HG03565 (cell line): ENCODE data around the gene BDH2.
A peak's percentile ranks its signal among the peaks of the same experiment; 100 is the strongest.

ENCODE experiments used
- ATAC-seq: cut with Tn5 transposase; IDR thresholded peaks from one replicate; pipeline ENCODE4 v1.9.1; 2021; ENCODE audit warnings: mild to moderate bottlenecking, moderate library complexity; ENCODE audit not compliant: unreplicated experiment

The BDH2 gene

GRCh38 chr4:103099691-103100392, at the start of gene BDH2:
Gene BDH2, minus strand, starts transcription at chr4:103099834. Its CDS starts 3,580 bp downstream, at chr4:103096254.
- peak; percentile 96 for ATAC-seq

DNA sequence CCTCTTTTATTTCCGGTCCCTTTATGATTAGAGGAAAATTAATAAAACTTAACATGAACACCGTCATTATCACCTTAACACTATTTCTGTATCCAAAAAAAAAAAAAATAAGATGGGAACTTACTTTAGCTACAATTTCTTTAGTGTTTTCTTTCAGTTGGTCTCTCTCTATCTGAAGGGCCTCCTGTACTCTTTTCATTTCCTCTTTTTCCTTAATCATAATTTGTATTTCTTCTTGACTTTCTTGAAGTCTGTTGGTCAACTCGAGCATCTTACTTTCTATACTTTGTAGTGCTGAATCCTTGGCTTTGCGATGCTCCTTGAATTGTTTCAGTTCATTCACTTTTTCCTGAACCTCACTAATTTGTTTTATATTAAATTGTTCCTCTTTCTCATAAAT, 45.3 kb upstream of the BDH2 start:
- ATAC-seq, result no peak

GRCh38 chr4:103137446-103137827, 37.8 kb upstream of the BDH2 start:
- ATAC-seq, result no peak

- no peak for ATAC-seq
These were observed 37.2 kb upstream of the BDH2 start for GRCh38 chr4:103136671-103137445.

GRCh38 chr4:103129174-103129573, 29.5 kb upstream of the BDH2 start:
- no peak for ATAC-seq

GRCh38 chr4:103126126-103126525, 26.5 kb upstream of the BDH2 start:
- ATAC-seq, result no peak

GRCh38 chr4:103123114-103123513, 23.5 kb upstream of the BDH2 start:
- no peak for ATAC-seq

DNA sequence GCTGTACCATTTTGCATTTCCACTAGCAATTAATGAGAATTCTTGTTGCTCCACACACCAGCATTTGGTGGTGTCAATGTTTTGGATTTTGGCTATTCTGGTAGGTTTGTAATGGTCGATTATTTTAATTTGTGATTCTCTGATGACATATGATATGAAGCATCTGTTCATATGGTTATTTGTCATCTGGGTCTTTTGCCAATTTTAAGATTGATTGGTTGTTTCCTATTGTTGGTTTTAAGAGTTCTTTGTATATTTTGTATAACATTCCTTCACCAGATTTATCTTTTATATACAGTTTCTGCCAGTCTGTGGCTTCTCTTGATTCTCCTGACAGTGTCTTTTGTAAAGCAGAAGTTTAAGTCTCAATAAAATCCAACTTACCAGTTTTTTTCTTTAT, 18.5 kb upstream of the BDH2 start:
- ATAC-seq, result no peak

DNA sequence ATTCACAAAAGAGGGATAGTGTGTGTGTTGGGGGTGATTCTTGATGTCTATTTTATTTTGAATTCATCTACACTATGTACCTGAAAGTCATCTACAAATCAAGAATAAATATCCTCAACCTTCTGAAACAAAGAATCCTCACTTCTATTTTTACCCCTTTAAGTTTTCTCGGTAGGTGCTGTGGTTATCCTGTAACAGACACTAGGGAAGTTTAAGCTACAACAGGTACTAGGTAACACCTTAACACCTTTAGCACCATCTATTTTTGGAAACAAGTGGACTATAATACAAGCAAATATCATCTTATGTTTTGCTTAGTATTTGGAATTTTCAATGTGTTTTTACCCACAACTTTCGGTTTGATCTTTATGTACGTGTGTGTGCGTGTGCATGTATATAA, 12.0 kb upstream of the BDH2 start:
- no peak for ATAC-seq

GRCh38 chr4:103108542-103108941, 8.9 kb upstream of the BDH2 start:
- ATAC-seq, result no peak

GRCh38 chr4:103105558-103106356, 6.1 kb upstream of the BDH2 start:
- no peak for ATAC-seq

DNA sequence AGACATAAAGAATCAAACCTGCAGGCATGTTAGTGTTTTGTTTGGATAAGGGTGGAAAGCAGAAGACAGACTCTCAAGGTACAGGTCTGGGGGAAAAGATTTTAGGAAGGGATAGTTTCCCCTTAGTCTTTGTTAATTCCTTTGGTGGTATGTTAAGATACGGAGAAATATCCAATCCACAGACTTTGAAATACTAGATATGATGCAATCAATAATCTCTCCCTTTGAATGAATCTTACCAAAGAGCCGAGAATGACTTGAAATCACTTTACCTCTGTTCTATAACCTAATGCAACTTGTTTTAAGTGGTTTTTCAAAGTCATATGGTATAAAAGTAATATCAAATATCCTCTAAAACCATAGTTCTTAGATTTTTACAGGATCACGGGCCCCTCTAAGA, 5.3 kb upstream of the BDH2 start:
- no peak for ATAC-seq

GRCh38 chr4:103100691-103101090, 1.1 kb upstream of the BDH2 start:
- no peak for ATAC-seq

- ATAC-seq, result no peak
These were observed 736 bp downstream of the BDH2 start for GRCh38 chr4:103098756-103099440.

DNA sequence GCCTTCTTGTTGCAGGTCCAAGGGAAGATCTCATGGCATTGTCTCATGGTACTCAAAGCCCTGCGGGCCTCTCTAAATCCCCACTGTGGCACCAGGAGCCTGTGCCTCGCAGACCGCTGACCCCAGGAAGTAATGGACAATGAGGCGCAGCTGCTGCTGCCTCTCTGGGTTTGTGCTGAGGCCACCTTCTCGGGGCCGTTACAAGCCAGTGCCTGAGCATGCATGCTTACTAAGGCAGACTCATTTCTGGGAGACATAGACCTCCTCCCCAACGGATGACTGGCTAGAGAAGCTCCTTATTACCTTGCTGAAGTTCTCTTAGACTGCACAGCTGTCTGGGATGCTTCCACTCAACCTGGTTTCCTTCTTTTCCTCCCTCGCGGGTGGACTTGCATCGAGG, 1.3 kb downstream of the BDH2 start:
- ATAC-seq, result no peak

DNA sequence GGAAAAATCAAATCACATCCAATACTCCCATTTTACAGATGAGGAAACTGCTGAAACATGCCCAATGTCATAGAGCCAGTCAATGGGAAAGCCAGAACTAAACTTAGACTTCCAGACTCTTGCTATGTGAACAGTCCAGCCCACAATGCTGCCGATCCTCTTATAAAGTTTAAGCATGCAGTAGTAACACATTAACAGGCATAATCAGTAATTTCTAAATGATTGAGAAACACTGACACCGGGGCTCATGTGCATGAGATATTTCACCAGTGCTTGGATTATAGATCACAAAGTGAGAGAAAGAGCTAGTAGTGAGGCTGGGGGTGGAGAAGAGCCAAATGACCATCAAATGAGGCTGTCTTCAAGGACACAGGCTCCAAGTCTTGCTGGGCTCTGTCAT, 2.5 kb downstream of the BDH2 start:
- no peak for ATAC-seq

GRCh38 chr4:103095080-103095479, 4.6 kb downstream of the BDH2 start:
- ATAC-seq, result no peak

DNA sequence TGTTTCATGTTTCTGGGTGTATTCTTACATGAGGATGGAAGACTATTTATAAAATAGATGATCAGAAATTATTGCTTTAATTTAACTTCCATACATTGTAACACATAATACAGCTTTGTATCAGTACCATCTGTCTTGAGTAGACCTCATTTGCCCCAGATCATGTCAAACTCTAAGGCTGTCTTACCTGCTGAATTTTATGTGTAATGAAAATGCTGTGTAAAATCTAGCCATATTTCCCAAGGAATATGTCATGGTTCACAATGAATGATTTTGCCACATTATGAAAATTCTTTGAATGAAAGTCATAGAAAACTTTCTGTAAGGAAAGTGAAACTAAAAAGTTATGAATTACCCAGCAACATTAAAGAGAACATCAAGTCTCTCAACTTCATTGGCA, 7.4 kb downstream of the BDH2 start:
- ATAC-seq, result no peak

DNA sequence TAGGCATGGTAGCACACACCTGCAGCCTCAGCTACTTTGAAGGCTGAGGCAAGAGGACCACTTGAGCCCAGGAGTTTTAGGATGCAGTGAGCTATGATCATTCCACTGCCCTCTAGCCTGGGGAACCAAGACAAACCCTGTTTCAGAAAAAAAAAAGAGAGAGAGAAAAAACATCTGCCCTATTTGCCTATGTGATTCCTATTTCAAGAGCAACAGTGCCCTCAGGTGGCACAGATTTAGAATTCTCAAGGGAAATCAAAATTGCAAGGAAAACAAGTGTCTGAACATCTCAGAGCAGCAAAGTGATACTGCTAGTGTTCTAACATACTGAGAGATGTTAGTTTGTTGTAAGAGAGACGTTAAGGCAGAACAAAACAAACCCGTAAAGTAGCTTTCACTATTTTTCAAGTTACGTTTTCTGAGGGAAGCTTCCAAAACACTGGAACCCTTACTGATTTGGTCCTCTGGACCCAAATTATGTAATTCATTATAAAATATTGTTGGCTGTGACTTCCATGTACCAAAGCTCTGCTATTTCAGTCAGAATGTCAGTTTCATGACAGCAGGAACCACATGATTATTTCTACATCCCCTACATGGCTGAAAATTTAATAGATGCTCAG, 7.9 kb downstream of the BDH2 start:
- peak; percentile 76 for ATAC-seq

DNA sequence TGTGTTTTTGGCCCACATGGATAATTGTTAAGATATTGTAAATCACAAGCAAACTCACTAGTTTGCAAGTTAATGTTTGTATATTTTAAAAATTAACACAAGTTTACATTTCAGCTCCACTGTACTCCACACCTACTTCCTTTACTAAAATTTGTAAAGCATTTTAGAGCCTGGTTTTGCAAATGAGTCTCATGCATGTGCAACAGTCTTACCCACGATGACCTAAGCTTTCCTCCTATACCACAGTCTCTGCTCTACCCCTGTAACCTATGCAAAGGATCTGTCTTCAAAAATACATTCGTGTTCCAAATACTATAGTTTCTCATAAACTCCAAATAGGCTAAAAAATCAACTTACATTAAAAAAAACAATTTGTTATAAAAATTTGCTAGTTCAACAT, 10.2 kb downstream of the BDH2 start:
- ATAC-seq, result no peak

GRCh38 chr4:103086551-103086950, 13.1 kb downstream of the BDH2 start:
- ATAC-seq, result no peak
